ENCODE results near the gene DCLK1.
A peak's percentile ranks its signal among the peaks of the same experiment; 100 is the strongest.
"Not testable (repeated sequence)": the region's sequence is repeated elsewhere in the genome, so short reads cannot be mapped to it uniquely, and the experiment has no call there.

DCLK1 gene

DNA sequence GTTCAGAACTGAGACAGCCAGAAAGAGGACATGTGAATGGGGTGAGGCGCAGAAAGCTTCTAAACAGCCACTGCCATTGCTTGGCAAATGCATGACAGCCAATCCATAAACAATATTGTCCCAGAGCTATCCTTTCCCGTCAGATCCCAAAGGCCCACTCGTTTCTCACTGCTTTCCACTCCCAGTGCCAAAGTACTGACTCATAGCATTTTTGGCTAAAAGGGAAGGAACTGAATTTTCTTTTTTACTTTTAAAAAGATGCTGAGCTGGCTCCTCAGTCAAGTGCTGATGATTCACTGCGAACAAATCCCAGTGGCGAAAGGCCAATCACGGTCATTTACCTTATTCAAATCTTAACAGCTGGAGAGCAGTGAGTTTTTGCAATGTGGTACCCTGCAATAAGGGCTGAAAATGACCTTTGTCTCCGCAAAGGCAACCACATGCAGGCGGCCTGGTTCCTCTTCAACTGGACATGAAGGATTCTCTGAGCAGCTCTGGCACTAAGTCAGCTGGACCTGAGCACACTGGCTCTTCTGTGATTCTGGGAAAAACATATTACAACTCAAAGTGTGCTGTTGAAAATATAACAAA lies 151.7 kb downstream of the DCLK1 start:
- no peak for DNase-seq

DNA sequence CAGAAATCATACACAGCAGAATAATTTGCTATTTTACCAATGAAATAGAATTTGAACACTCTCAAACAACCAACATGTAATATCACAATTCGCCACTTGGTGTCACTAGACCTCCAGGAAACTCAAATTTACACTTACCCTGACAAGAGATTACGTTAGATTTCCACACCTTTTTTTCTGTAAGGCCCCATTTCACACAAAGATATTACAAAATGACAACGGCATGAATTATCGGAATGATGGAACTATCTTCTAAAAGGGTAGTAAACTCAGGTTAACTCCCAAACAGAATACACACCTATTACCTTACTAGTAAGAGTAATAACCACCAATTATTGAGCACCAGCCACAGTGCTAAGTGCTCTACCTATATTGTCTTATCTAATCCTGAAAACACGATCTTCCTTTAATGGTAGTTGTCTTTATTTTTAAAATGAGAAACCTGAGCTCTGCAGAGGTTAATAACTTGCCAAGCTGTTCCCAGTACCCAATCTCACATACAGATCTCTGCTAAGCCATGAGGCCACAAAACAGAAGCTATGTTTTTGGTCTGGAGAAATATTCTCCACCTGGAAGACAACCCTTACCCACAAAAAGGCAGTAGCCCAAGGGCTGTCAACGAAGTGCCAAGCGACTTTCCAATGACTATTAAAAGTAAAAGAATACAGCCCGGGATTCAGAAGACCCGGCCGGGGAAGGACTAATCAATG lies 152.4 kb downstream of the DCLK1 start:
- DNase-seq = no peak

DNA sequence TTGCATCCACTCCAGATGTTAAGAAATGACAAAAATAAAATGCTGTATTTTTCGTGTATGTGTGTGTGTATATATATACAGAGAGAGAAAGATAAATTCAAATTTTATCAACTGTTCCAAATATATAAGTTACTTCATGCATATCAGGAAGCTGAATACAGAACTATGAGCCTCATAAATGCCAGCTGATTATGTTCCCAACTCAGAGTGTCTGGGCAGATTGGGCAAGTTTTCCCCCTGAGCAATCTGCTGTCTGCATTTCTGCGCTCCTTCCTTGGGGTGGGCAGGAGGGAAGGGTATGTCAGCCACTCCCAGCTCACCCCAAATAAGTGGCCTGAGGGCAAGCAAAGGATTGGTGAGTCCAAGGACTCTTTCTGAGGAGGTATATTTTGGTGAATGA lies 154.1 kb downstream of the DCLK1 start:
- DNase-seq = no peak

DNA sequence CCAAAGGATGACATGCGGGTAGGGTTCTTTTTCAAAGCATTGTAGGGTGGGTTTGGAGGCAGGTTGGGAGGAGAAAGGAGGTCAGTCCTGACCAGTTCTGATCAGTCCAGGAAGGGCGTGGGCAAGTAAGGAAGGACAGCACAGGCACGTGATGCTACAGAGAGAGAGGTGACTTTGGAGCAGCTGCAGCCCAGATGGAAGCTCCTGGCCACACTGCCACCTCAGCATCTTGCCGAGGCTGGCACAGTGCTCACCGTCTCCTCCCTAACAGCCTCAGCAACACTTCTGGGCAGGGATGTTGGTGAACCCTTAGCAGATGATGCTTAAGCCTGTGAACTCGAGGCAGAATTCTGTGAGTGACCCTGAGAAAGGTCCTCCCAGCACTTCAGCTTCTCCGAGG lies 155.1 kb downstream of the DCLK1 start:
- no peak for DNase-seq

DNA sequence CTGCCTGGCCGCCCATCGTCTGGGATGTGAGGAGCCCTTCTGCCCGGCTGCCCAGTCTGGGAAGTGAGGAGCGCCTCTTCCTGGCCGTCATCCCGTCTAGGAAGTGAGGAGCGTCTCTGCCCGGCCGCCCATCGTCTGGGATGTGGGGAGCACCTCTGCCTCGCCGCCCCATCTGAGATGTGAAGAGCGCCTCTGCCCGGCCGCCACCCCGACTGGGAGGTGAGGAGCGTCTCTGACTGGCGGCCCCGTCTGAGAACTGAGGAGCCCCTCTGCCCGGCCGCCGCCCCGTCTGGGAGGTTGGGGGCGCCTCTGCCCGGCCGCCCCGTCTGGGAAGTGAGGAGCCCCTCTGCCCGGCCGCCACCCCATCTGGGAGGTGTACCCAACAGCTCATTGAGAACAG lies 164.2 kb downstream of the DCLK1 start:
- not testable (repeated sequence) for DNase-seq

DNA sequence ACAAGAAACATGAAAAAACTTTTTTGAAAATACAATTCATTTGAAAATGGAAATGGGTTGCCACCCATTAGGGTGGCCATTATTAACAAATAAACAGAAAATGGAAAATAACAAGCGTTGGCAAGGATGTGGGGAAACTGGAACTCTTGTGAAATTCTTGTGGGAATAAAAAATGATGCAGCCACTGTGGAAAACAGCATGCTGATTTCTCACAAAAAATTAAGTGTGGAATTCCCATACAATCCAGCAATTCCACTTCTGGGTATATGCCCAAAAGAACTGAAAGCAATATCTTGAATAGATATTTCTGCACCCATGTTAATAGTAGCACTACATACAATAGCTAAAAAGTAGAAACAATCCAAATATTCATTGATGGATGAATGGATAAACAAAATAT lies 165.2 kb downstream of the DCLK1 start:
- no peak for DNase-seq

DNA sequence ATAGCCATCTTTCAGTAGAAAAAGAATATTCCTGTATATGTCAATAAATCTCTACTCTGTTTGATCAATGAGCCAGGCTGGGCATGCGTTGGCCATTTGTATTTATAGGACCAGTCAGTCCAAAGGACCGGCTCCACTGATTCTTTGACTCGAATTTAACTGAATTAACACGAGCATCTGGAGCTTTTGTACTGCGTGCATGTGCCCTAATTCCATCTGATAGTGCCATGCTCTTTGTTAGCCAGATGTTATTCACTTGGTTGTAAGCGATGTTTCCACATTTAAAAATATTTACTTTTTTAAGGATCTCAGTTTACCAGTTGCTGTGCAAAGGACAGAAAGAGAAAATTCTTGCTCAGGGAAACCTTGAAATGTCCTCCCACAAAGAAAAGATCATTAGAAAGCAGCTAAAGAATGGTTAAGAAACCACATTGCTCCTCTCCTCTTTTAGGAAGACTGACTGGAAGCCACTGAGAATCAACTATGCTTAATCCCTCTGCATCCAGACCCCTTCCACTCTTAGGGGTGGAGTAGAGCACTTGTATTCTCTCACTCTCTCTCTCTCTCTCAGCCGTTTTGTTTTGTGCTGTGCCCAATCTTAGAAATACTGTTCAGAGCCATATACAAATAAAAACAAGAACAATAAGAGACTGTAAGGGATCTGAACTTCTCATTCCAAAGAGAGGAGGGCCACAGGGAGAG lies 165.8 kb downstream of the DCLK1 start:
- no peak for DNase-seq

DNA sequence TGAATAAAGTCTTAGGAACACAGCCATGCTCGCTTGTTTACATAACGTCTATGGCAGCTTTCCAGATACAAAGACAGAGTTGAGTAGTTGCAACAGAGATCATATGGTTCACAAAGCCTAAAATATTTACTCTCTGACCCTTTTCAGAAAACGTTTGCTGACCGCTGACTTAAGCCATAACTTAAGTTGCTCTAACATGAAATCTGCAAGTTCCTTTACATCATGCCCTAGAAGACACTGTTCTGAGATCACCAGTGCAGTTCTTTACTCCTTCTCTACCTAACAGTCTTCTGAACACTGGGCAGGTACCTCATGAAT lies 166.4 kb downstream of the DCLK1 start:
- no peak for DNase-seq

DNA sequence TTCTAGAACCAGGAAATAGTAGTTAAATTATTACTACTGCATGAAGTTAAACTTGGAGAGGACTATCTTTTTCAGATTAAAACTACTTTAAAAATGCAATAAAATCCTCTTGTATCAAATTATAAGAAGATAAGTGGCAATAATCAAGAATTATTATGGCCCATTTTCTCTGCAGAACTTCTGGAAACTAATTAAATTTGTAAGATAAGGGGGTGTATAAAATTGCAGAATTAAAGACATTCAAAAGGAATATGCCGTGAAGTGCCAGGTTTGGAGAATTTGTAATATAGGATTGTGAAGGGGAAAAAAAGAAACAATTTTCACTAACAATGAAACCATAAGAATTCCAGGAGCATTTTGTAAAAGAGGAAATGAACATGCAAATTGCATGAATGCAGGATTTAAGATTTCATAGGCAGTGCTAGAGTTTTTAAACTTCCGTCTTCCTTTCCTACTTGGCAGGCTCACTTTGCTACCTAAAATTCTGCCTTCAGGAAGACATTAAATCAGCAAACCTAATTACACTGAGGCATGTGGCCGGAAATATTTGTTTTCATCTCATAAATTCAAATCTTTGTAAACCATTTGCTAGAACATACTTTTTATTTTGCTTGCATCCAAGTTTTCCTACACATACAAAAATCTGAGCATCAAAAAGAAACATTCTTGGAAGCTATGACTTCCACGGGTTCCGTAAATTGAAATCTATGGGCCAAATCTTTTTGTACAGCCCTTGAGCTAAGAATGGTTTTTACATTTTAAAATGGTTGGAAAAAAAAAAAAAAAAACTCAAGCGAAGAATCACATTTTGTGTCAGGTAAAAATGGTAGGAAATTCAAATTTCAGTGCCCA lies 166.9 kb downstream of the DCLK1 start:
- no peak for DNase-seq

DNA sequence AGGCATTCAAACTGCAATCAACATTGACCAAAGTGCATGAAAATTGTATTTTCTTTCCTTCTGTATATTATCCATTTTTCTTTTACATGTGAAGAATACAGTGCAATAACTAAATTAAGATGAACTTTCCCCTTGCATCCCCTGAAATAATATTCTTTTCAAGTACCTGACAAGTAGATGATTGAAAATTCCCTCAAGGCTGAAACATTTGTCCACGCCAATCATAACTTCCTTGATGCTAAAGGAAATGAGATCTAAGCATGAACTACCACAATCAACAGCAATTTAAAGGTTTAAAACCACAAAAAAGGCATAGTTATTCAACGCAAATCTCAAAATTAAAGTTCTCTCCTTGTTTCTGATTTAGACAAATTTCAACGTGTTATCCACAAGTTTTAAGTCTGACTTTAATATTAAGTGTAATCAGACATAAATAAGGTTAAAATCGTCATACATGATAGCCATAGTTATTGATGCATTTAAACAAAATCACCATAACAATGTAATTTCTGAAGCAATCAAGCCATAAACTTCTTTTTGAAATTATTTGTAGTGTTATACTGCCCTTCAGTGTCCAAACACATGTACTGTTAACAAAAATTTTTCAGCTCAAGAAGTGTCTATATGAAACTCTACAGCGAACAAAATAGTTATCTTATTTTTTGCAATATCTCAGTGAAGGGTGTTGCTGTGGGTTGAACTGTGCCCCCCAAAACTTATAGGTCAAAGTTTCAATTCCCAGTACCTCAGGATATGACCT lies 169.5 kb downstream of the DCLK1 start:
- DNase-seq = no peak

DNA sequence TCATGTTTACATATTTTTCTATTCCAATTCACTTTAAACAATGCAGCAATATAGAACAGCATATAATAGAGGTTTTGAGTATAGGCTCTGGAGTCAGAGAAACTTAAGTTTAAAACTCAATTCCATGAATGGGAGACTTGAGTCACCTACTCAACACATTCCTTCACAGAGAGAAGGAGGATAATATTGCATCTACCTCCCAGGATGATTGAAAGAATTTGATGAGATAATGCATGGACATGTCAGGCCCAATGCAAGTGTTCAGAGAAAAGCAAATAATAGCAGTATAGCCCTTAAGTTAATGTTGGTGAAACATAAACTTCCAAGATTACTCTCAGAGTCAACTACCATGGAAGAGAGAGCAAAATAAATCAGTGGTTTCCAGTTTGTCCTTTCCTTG lies 170.2 kb downstream of the DCLK1 start:
- no peak for DNase-seq

DNA sequence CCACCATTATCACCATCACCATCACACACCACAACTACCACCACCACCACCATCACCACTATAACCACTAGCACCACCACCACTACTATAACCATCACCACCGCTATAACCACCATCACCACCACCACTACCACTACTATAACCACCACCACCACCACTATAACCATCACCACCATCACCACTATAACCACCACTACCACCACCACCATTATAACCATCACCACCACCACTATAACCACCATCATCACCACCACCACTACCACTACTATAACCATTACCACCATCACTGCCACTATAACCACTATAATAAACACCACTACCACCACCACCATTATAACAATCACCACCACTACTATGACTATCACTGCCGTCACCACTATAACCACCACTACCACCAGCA lies 173.2 kb downstream of the DCLK1 start:
- DNase-seq = no peak

DNA sequence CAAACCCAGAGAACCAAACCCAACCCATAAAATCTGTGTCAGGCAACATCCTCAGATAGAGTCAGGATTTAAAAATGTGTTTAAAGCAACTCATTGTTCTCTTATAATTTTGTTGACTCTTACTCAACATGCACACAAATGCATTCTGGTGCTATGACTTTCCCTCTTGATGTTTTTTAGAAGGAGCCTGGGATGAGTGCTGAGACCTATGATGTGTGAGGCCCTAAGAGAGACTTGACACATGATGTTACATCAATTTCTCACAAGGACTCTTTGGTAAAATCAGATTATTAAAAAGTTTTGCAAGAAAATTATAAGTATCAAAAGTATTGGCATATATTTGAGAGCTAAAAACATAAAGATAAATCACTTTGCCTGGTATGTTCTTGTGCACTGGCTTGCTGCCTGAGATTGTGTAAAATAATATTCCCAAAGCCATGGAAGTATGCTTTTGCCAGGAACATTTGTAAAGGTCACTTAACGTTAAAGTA lies 173.9 kb downstream of the DCLK1 start:
- no peak for DNase-seq

DNA sequence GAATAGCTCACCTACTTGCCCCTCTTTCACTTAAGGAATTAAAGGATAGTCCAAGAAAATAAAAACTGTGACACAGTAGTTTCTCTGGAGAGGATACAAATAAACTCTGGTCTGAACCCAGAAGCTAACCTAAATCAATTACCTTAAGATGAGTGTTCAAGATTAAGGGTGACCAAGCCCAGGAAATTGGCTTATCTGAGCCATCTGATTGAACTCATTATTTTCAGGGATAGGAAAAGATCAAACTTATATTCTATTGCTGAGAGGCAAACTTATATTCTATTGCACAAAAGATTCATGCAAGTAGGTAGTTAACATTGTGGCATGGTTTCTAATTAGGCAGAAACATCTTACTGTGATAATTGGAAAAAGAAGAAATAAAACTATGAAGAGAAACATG lies 175.1 kb downstream of the DCLK1 start:
- DNase-seq = no peak

DNA sequence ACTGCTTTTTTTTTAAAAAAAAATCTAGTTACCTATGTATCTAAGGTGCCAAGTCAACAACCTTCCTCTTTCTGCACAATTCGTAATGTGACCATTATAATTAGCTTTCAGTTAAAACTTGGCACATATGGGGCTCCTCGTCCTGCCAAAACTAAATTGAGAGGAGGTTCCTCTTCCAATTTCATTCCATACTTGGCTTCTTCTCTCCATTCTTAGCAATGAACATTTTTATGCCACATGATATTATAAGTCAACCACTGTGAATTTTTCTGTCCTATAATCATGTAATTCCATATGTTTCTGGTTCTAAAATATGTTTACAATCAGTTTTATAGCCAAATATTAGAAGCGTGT lies 177.0 kb downstream of the DCLK1 start:
- DNase-seq = no peak

DNA sequence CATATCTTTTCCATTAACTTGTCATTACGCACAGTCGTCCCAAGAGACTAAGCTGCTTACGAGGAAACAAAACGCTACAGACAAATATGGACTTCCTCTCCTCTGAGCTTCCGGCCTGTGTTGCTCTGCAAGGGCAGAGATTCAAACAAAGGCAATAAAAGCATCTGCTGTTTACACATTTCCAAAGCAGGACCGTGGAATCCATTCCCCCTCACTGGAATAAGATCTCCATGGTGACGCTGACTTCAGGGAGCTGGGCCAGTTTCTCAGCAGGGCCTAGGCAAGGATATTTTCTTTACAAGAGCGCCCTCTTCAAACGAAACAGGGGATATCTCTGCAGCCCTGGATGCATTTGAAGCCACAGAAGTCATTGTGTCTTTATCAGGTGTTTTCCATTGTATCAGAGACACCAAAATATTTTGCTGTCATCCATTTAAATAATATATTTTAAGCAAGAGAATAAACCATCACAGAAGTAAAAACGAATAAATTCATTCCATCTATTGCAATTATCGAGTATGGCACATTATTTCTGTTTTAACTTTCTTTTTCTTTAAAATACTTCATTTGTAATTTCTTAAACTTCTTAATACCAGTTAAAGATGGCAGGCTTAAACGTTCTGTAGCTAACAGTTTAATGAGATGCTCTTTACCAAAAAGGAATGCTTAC lies 177.5 kb downstream of the DCLK1 start:
- peak; percentile 94 for DNase-seq

DNA sequence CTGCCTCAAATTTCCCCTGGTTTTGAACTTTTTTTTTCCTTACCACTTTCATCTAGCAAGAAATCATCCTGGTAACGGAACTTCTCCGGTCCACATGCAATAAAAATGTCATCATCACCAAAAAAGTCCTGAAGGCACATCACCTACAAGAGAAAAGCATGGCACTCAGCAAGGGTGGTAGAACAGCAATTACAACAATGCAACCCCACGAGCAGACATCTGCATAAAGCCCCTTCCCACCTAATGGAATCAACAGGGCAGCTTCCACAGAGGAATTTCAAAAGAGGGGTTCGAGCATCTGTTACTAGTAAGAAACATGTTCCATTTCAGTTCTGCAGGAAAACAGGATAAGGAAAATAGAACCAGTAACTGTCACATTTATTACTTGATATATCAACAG lies 183.9 kb downstream of the DCLK1 start:
- DNase-seq = no peak

DNA sequence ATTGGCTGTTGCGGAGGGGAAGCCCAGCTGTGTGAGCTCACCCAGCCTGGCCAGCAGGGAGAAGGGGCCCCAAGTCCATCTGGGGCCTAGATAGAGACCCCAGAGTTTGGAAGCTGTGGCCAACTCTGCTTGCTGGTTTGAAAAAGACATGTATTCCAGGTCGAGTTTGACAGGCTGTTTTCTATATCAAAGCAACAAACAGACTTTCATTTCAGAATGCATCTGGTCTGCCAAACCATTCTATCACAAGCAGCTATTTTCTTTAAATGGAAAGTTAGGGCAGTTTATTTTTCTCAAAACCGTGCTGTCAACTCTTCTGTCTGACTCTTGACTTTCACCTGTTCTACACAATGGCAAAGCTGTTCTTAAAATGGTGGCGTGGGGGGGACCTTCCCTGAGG lies 185.8 kb downstream of the DCLK1 start:
- no peak for DNase-seq

DNA sequence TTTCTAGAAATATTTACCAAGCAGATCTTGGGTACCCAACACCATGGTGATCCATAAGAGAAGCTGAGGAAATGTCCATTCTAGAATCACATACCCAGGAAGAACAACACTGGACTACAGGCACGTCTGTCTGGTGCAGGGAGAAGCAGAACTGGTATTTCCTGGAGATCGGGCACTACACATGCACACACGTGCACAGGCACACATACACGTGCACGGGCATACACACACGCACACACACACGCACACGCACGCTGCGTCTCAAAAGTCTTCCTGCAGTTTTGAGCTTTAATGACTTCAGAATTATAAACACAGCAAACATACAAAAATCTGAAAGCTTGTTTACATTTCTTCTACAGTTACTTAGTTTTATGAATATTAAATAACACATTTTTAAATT lies 189.8 kb downstream of the DCLK1 start:
- no peak for DNase-seq

DNA sequence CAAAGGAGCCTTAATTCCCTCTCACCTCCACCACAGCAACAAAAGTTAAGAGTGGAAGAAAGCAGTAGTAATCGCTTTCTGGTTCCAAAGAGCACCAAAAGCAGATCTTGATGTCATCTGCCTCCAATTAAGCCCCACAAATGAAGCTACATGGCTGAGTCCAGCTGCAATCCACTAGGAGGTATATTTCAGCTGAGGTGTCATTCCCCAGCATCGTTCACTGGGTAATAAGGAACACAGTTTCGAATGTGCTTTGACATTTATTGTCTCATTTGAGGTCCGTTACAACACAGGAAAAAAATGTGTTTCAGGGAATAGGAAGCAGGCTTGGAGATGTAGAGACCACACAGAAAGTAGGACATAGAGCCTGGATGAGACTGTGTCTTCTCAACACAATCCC lies 190.4 kb downstream of the DCLK1 start:
- DNase-seq = no peak

DNA sequence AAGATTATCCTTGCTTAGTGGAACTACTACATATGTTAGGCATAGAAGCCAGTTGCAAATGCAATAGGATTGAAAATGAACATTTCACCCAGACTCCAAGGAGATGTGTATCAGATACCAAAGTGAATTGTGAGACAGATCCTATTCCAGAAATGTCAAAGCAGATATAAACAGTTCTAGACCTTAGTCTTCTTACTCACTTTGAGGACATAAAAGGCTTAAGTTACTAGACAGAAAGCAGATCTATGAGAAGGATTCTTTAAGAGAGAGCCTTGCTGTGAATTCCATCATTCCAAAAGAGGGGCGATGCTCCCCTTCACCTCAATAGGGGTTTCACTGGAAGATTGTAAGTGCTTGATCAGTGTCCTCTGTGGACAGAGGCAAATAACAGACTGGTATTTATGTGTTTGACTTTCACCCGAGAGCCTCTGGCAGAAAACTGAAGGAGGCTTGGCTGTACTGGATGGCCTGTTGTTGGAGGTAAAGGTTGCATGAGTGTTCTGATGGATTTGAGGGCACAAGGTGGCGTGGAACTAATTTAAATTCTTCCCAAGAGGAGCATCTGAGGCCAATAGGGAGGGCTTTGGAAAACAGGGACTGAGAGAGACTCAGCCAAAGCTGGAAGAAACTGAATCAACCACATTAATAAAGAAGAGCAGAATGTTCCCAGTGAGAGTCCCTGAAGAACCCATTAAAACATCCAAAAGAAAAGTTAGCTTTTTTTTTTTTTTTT lies 194.8 kb downstream of the DCLK1 start:
- DNase-seq = no peak
